H9 (cell line): ENCODE data around the gene MYO1E. TPM values are rescaled to one million over a fixed set of nuclear protein-coding genes. Genes with fewer than 3 reads are reported as not detected.

Experiments
- DNase-seq: peaks from one replicate; pipeline ENCODE4 v3.0.0-alpha.2; 2017
- H2AFZ ChIP-seq: one replicate; pipeline ENCODE4 v1.6.1; 2013; ENCODE audit warnings: mild to moderate bottlenecking, low read length, control low read depth, moderate library complexity
- H2AK5ac ChIP-seq: 2 replicates; pipeline ENCODE4 v1.6.1; 2013; ENCODE audit warnings: low read length, control low read depth, mixed read lengths; ENCODE audit not compliant: insufficient read length
- H2BK120ac ChIP-seq: one replicate; pipeline ENCODE4 v1.6.1; 2013; ENCODE audit warnings: low read depth, mild to moderate bottlenecking, low read length, control low read depth, inconsistent platforms; ENCODE audit not compliant: poor library complexity, severe bottlenecking
- H2BK12ac ChIP-seq: 2 replicates; pipeline ENCODE4 v1.6.1; 2013; ENCODE audit warnings: low read length, control low read depth, mixed read lengths, low read depth; ENCODE audit not compliant: insufficient read length
- H2BK15ac ChIP-seq: 2 replicates; pipeline ENCODE4 v1.6.1; 2013; ENCODE audit warnings: low read depth, low read length, control low read depth
- H2BK20ac ChIP-seq: one replicate; pipeline ENCODE4 v1.6.1; 2013; ENCODE audit warnings: low read depth, mild to moderate bottlenecking, low read length, control low read depth, inconsistent platforms; ENCODE audit not compliant: poor library complexity, severe bottlenecking
- H2BK5ac ChIP-seq: 2 replicates; pipeline ENCODE4 v1.6.1; 2013; ENCODE audit warnings: low read length, control low read depth, mixed read lengths; ENCODE audit not compliant: insufficient read length
- H3K14ac ChIP-seq: 2 replicates; pipeline ENCODE4 v1.6.1; 2013; ENCODE audit warnings: low read length, control low read depth; ENCODE audit not compliant: insufficient read depth
- H3K18ac ChIP-seq: 2 replicates; pipeline ENCODE4 v1.6.1; 2013; ENCODE audit warnings: low read depth, mild to moderate bottlenecking, mixed read lengths, low read length, control low read depth; ENCODE audit not compliant: insufficient read length
- H3K23ac ChIP-seq: 2 replicates; pipeline ENCODE4 v1.6.1; 2013; ENCODE audit warnings: low read length, control low read depth, mixed read lengths, low read depth; ENCODE audit not compliant: insufficient read length
- H3K23me2 ChIP-seq: 2 replicates; pipeline ENCODE4 v1.6.1; 2013; ENCODE audit warnings: low read depth, mild to moderate bottlenecking, mixed read lengths, low read length, control low read depth; ENCODE audit not compliant: insufficient read length, poor library complexity, severe bottlenecking
- H3K27ac ChIP-seq: 2 replicates; pipeline ENCODE4 v1.5.1; 2013; ENCODE audit warnings: low read length, control low read depth, mixed read lengths, low read depth; ENCODE audit not compliant: insufficient read length
- H3K27me3 ChIP-seq: 2 replicates; pipeline ENCODE4 v1.6.1; 2013; ENCODE audit warnings: low read length, control low read depth, inconsistent platforms; ENCODE audit not compliant: insufficient read depth
- H3K4ac ChIP-seq: 2 replicates; pipeline ENCODE4 v1.6.1; 2013; ENCODE audit warnings: low read depth, mild to moderate bottlenecking, control low read depth, inconsistent platforms, low read length, moderate library complexity
- H3K4me1 ChIP-seq: 2 replicates; pipeline ENCODE4 v1.6.1; 2013; ENCODE audit warnings: low read length, control low read depth, inconsistent platforms; ENCODE audit not compliant: insufficient read depth
- H3K4me2 ChIP-seq: 2 replicates; pipeline ENCODE4 v1.6.1; 2013; ENCODE audit warnings: low read length, control low read depth, mixed read lengths; ENCODE audit not compliant: insufficient read length, insufficient read depth
- H3K56ac ChIP-seq: 2 replicates; pipeline ENCODE4 v1.6.1; 2013; ENCODE audit warnings: low read depth, mild to moderate bottlenecking, mixed read lengths, low read length, control low read depth; ENCODE audit not compliant: insufficient read length
- H3K79me1 ChIP-seq: 2 replicates; pipeline ENCODE4 v1.6.1; 2013; ENCODE audit warnings: low read depth, mild to moderate bottlenecking, moderate library complexity, low read length, control low read depth, inconsistent platforms; ENCODE audit not compliant: insufficient read depth, poor library complexity, severe bottlenecking
- H3K79me2 ChIP-seq: 2 replicates; pipeline ENCODE4 v1.6.1; 2013; ENCODE audit warnings: low read length, control low read depth, inconsistent platforms; ENCODE audit not compliant: insufficient read depth
- H3K9ac ChIP-seq: 2 replicates; pipeline ENCODE4 v1.6.1; 2013; ENCODE audit warnings: low read length, control low read depth, mixed read lengths; ENCODE audit not compliant: insufficient read length; ENCODE audit errors: extremely low read depth
- H3K9me3 ChIP-seq: one replicate; pipeline ENCODE4 v1.6.1; 2013; ENCODE audit warnings: low read depth, low read length, inconsistent platforms; ENCODE audit not compliant: control insufficient read depth
- H3T11ph ChIP-seq: one replicate; pipeline ENCODE4 v1.6.1; 2013; ENCODE audit warnings: mild to moderate bottlenecking, low read length, control low read depth, inconsistent platforms
- H4K20me1 ChIP-seq: one replicate; pipeline ENCODE4 v1.6.1; 2013; ENCODE audit not compliant: control insufficient read depth, insufficient read length, insufficient read depth
- H4K5ac ChIP-seq: 2 replicates; pipeline ENCODE4 v1.6.1; 2013; ENCODE audit warnings: low read depth, mild to moderate bottlenecking, mixed read lengths, low read length, control low read depth; ENCODE audit not compliant: insufficient read length
- H4K8ac ChIP-seq: replicated peaks from 2 replicates; pipeline ENCODE4 v1.6.1; 2013; ENCODE audit warnings: low read length, control low read depth, mixed read lengths, low read depth; ENCODE audit not compliant: insufficient read length
- H4K91ac ChIP-seq: 2 replicates; pipeline ENCODE4 v1.6.1; 2013; ENCODE audit warnings: low read depth, mild to moderate bottlenecking, moderate library complexity, mixed read lengths, low read length, control low read depth; ENCODE audit not compliant: insufficient read length
- H3K27ac Mint-ChIP-seq, 3 experiments: 2 replicates in 2 of 3; 3 replicates in 1 of 3; pipeline ENCODE4 v1.8.0; 2020 to 2021; ENCODE audit warnings: mixed read lengths in 3 of 3, mild to moderate bottlenecking in 1 of 3, moderate library complexity in 1 of 3
- H3K27me3 Mint-ChIP-seq: 2 replicates; pipeline ENCODE4 v1.8.0; 2021; ENCODE audit warnings: low read depth, mild to moderate bottlenecking, moderate library complexity, mixed read lengths
- H3K36me3 Mint-ChIP-seq, 3 experiments: 2 replicates in 2 of 3; 3 replicates in 1 of 3; pipeline ENCODE4 v1.8.0; 2020 to 2021; ENCODE audit warnings: low read depth in 3 of 3, mixed read lengths in 3 of 3; ENCODE audit not compliant: insufficient read depth in 1 of 3
- H3K4me1 Mint-ChIP-seq, 2 experiments: 2 replicates each; pipeline ENCODE4 v1.8.0; 2020; ENCODE audit warnings: mixed read lengths in 2 of 2
- H3K4me3 Mint-ChIP-seq, 2 experiments: 2 replicates in 1 of 2; 3 replicates in 1 of 2; pipeline ENCODE4 v1.8.0; 2020 to 2021; ENCODE audit warnings: mild to moderate bottlenecking in 2 of 2, mixed read lengths in 2 of 2, moderate library complexity in 1 of 2
- H3K9me3 Mint-ChIP-seq, 2 experiments: 2 replicates in 1 of 2; 3 replicates in 1 of 2; pipeline ENCODE4 v1.8.0; 2020; ENCODE audit warnings: mild to moderate bottlenecking in 2 of 2, mixed read lengths in 2 of 2, moderate library complexity in 1 of 2
- WGBS: extraction: QIAGEN DNeasy Blood & Tissue Kit; methylation state at CpG from one replicate; pipeline ENCODE4 v1.1.7; 2013; ENCODE audit warnings: missing lambda C conversion rate, low lambda C conversion rate, mixed read lengths; ENCODE audit not compliant: insufficient read length; ENCODE audit errors: extremely low coverage; 5-methylcytosine and 5-hydroxymethylcytosine counted together
- total RNA-seq: library from RNA; stranded (reverse); gene quantifications from 2 replicates; pipeline ENCODE4 v1.2.1, GENCODE V29; 2021
- TF ChIP-seq, protein P1 (sequence below): fragments of 200-600 bp; sonication (generic); conservative IDR thresholded peaks from 3 replicates; pipeline ENCODE4 v1.8.0; 2021; ENCODE audit warnings: antibody characterized with exemption, mild to moderate bottlenecking

Gene MYO1E
- total RNA-seq, 1 experiment from 2014 or later = 235 TPM

DNA sequence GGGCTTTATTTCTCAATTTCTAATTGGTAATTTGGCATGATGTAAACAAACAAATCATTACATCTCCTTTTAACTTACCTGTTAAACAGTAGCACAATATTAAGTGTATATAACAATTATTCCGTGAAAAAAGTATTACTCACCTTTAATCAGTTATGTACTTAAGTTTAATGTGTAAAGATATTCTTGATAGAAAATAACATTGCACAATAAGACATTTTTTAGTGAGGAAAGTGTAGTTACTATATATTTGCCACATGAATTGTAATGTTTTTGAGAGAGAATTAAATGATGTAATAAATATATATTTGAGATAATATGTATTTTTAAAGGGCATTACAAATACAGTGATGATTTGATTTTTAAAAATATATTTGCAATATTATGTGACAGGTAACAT is 278.6 kb downstream of the MYO1E start:
- no peak overlapping the region for H4K91ac ChIP-seq
- H3K56ac ChIP-seq = no peak overlapping the region
- no peaks in the 10 kb centered on the region for H3K23me2 ChIP-seq
- no peak overlapping the region for H2BK5ac ChIP-seq
- H3T11ph ChIP-seq = no peak overlapping the region
- no peak overlapping the region for H4K5ac ChIP-seq
- Mint-ChIP-seq H3K4me1 (no peaks in the 10 kb centered on the region), H3K9me3 (no peaks in the 10 kb centered on the region), H3K36me3 (peaks cover 3 to 43% (median 40%) of the 10 kb centered on the region in 3 experiments; a peak in 5 of 7 replicates), H3K27ac (no peak overlapping the region), H3K4me3 (no peak overlapping the region), H3K27me3 (no peaks in the 10 kb centered on the region)
- no peak overlapping the region for H3K23ac ChIP-seq
- H4K20me1 ChIP-seq = no peaks in the 10 kb centered on the region
- no peaks in the 10 kb centered on the region for H3K79me2 ChIP-seq
- no peaks in the 10 kb centered on the region for H3K4me1 ChIP-seq
- H4K8ac ChIP-seq = no peak overlapping the region
- no peak overlapping the region for H3K27ac ChIP-seq
- no peak overlapping the region for H2BK12ac ChIP-seq
- H3K14ac ChIP-seq = no peak overlapping the region
- no peak overlapping the region for H2AFZ ChIP-seq
- H3K9me3 ChIP-seq = no peaks in the 10 kb centered on the region
- TF ChIP-seq, protein P1, sequence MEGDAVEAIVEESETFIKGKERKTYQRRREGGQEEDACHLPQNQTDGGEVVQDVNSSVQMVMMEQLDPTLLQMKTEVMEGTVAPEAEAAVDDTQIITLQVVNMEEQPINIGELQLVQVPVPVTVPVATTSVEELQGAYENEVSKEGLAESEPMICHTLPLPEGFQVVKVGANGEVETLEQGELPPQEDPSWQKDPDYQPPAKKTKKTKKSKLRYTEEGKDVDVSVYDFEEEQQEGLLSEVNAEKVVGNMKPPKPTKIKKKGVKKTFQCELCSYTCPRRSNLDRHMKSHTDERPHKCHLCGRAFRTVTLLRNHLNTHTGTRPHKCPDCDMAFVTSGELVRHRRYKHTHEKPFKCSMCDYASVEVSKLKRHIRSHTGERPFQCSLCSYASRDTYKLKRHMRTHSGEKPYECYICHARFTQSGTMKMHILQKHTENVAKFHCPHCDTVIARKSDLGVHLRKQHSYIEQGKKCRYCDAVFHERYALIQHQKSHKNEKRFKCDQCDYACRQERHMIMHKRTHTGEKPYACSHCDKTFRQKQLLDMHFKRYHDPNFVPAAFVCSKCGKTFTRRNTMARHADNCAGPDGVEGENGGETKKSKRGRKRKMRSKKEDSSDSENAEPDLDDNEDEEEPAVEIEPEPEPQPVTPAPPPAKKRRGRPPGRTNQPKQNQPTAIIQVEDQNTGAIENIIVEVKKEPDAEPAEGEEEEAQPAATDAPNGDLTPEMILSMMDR = no peak
- H2BK20ac ChIP-seq = no peak overlapping the region
- H2AK5ac ChIP-seq = no peak overlapping the region
- no peak overlapping the region for H2BK120ac ChIP-seq
- H3K9ac ChIP-seq = no peak overlapping the region
- H3K4ac ChIP-seq = no peak overlapping the region
- H3K4me2 ChIP-seq = no peak overlapping the region
- no peaks in the 10 kb centered on the region for H3K79me1 ChIP-seq
- no CpG with 5 or more reads among the region's 1 CpG for WGBS
- H3K18ac ChIP-seq = no peak overlapping the region
- no peaks in the 10 kb centered on the region for H3K27me3 ChIP-seq
- no peak overlapping the region for H2BK15ac ChIP-seq
- no peak for DNase-seq
